OCI-M1 (cell line): ENCODE data around the gene ASGR1.
"Not testable (repeated sequence)": the region's sequence is repeated elsewhere in the genome, so short reads cannot be mapped to it uniquely, and the experiment has no call there.

Experiments
- DNase-seq: peaks from one replicate; lab custom pipeline; 2025; lab: John Stamatoyannopoulos, UW

Gene ASGR1

DNA sequence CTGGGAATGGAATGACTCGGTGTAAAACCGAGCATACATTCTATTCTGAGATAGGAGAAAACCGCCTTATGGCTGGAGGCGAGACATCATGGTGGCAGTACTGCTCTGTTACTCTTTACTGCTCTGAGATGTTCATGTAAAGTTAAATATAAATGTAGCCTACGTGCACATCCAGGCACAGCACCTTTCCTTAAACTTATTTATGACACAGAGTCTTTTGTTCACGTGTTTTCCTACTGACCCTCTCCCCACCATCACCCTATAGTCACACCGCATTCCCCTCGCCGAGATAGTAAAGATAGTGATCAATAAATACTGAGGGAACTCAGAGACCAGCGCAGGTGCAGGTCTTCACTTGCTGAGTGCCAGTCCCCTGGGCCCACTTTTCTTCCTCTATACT is 19.6 kb downstream of the ASGR1 start:
- DNase-seq, result not testable (repeated sequence)

GRCh38 chr17:7158424-7158823 is 20.7 kb downstream of the ASGR1 start:
- not testable (repeated sequence) for DNase-seq

- DNase-seq, result peak; percentile 90
Measured at GRCh38 chr17:7156342-7156940, 22.7 kb downstream of the ASGR1 start.

- peak; percentile 53 for DNase-seq
Measured at GRCh38 chr17:7147772-7148171, 31.4 kb downstream of the ASGR1 start.

DNA sequence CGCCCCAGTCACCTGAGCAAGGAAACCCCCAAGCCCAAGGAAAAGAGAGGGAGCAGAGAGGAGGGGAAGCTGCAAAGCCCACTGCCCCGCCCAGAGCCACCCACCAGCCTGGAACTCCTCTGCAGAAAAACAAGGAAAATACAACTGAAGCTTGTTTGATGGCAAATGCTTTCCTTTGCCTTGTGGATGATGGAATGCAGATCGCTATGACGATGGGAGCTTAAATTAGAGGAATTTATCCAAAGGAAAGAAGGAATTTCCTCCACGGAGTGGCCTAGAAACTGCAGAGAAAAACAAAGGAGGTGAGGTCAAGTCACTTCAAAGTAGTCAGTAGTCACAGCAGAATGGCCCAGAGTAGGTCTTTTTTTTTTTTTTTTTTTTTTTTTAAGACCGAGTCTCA is 33.1 kb downstream of the ASGR1 start:
- DNase-seq, result no peak

DNA sequence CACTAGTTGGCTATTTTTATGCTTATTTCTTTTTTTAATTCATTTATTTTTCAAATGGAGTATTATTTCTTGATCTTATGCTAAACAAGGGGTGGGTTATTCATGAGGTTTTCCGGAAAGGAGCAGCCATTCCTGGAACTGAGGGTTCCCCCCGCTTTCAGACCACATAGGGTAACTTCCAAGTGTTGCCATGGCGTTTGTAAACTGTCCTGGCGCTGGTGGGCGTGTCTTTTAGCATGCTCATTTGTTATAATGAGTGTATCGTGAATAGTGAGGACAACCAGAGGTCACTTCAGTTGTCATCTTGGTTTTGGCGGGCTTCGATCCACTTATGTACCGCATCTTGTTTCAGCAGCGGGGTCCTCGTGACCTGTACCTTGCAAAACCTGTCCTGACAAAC is 35.0 kb downstream of the ASGR1 start:
- DNase-seq, result peak; percentile 50

GRCh38 chr17:7141824-7142223 is 37.3 kb downstream of the ASGR1 start:
- no peak for DNase-seq

DNA sequence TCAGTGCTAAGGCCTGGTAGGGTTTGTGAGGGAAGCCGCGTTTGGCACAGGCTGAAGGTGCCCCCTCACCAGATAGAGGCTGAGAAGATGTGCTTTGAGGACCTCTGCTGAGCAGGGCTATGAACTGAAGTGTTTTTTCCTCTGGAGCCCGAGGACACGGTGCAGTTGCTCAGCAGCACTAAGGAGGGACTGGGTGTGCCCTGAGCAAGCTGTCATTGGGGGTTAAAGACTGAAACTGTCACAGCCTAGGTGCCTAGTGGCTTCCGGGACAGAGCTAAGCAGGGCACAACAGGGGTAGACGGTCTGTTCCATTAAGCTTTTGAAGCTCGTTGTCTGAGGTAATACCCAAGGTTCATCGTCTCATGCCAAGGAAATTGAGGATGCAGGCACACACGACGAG is 39.8 kb downstream of the ASGR1 start:
- DNase-seq, result no peak

DNA sequence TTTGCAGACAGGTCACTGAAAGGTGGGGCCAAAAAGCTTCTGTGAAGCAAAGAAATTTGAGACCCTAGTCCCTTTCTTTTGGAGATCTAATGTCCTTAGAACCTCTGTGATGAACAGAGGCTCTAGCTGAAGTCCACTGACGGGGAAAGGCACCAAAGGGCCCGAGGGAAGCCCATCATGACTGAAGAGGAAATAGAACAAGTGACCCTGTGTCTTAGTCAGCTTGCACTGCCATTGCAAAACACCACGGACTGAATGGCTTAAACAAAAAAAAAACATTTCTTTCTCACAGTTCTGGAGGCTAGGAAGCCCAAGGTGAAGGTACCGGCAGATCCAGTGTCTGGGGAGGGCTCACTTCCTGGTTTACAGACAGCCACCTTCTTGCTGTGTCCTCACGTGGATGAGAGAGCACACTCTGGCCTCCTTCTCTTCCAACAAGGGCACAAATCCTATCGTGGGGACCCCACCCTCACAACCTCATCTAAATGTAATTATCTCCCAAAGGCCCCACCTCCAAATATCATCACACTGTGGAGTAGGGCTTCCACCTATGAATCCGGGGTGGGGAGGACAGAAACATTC is 40.3 kb downstream of the ASGR1 start:
- DNase-seq, result no peak

- DNase-seq, result no peak
Measured at GRCh38 chr17:7137171-7137943, 41.8 kb downstream of the ASGR1 start.

GRCh38 chr17:7136266-7136877 is 42.8 kb downstream of the ASGR1 start:
- DNase-seq, result peak; percentile 87

DNA sequence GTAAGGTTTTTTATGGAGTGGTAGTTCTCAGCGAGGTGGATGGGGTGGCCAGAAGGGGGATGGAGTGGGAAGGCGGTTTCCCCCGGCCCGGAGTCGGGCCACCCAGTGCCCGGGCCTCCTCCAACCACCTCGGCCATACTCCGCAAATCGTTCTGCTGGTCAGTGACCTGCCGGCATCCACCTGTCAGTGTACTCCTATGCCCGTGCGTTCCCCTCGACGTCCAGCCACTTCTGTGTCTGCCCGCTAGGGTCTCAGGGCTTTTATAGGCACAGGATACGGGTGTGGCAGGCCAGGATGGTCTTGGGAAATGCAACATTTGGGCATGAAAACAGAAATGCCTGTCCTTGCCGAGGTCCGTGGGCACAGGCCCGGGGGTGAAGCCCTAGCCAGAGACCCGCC is 45.3 kb downstream of the ASGR1 start:
- DNase-seq, result no peak

DNA sequence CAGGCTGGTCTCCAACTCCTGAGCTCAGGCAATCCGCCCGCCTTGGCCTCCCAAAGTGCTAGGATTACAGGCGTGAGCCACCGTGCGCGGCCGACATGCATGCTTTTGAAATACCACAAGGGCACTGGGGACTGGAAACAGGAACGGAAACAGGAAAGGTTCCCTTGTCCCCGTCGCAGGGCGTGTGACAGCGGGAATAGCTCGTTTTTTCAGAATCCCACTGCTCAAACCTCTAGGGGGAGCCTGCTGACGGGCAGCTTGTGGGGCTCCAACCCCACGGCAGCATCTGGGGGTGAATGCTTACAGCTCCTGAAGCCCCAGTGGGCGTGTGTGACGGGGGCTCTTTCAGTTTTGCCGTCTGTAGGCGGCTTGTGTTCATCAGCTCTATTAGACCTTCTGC is 45.7 kb downstream of the ASGR1 start:
- DNase-seq, result peak; percentile 68

DNA sequence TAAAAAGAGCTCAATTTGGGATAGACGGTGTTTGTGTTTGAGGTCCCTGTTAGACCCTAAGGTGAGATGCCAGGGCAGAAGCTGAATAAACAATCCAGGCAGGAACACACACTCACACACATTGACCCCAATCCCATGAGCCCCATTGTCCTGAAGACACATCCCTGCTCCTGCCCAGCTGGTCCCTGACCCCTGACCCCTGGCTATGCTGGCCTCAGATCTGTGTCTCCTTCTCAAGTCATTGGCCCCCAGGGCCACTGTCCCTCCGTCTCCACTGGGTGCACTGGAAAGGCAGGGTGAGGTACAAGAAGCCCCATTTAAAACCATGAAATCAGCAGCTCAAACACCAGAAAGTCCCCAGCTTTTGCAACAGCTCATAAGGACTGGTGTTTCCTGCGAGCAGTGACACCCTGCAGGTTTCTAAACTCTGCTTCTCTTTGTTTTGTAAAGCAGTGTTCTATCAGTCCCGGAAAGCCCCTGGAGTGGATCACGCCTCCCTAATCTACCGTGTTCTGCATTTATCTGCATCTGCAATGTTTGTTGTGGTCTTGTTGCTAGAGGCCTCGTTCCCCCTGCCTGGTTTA is 46.6 kb downstream of the ASGR1 start:
- peak; percentile 29 for DNase-seq

DNA sequence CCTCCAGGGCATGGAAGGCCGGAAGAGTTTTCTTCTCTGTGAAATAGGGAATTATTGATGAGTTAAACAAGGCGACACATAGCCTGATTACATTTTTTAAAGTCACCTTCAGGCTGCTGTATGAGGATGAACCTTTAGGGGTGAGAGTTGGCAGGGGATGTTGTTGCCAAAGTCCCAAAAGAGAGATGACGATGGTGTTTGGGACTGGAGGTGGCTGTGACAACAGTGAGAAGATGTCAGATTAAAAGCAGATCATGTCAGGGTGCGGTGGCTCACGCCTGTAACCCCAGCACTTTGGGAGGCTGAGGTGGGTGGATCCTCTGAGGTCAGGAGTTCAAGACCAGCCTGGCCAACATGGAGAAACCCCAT is 47.8 kb downstream of the ASGR1 start:
- DNase-seq, result no peak

DNA sequence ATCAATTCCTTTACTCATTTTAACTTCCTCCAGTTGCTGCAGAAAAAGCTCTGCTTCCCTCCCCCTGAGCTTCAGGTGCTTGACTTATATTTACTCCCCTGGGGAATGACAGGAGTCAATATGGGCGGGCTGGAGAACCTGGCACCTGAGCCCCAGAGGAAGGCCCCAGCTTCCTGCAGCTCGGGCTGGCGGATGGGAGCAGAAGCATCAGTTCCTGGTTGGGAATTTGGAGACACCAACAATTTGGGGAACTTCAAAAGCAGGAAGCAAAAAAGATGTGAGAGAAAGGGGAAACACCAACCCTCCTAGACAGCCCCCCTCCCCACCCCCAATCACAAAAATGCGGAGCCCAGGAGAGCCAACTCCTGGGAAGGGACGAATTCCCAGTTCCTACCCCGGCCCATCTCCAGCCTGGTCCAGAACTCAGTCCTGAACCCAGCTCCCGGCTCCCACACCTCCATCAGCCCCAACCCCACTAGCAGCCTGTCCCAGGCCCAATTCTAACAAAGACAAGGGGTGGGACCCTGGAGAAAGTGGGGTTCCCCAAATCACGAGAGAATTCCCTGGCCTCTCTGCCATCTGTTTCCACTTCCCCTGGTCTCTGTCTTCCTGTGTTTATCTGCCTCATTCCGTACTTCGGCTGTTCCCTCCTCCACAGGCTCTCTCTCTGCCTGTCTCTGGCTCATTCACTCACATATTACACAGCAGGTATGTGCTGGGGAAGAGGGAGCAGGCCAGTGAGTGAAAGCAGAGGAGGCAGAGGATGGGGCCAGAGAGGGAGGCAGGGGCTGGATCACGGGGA is 48.3 kb downstream of the ASGR1 start:
- DNase-seq, result no peak

DNA sequence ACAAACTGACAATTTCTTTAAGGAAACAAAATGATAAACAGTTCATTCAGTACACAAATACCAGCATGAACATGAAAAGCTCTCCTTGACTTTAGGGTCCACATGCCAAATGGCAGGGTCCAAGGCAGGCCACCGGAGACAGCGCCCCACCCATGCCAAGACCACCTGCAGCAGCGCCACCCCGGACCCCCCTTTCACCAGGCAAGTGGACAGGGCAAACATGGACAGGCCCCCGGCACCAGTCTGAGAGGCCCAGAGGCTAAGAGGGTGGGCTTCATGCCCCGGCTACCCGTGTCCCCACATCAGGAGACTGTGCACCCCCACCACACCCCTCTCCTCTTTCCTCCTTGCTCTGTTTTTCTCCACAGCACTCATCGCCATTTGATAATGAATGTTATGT is 49.9 kb downstream of the ASGR1 start:
- DNase-seq, result no peak

DNA sequence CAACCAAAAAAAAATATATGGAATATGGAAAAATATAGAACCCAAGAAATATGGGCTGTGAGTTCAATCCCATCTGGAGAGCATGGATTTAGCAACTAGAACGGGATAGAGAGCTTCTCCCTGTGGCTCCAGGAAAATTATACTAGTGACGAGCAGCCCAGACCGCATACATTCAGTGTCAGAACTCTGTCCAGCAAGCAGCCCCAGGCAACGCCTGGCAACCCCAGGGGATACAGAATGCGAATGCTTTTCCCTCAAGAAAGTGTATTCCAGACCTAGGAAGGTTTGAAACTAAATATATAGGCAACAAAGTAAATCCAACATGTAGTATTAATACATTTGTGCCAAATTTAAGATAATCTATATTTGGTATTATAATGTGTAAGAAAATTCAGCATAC is 51.0 kb downstream of the ASGR1 start:
- DNase-seq, result no peak

DNA sequence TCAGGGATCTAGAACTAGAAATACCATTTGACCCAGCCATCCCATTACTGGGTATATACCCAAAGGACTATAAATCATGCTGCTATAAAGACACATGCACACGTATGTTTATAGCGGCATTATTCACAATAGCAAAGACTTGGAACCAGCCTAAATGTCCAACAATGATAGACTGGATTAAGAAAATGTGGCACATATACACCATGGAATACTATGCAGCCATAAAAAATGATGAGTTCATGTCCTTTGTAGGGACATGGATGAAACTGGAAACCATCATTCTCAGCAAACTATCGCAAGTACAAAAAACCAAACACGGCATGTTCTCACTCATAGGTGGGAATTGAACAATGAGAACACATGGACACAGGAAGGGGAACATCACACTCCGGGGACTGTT is 51.7 kb downstream of the ASGR1 start:
- not testable (repeated sequence) for DNase-seq

- DNase-seq, result not testable (repeated sequence)
Measured at GRCh38 chr17:7126386-7126785, 52.8 kb downstream of the ASGR1 start.

DNA sequence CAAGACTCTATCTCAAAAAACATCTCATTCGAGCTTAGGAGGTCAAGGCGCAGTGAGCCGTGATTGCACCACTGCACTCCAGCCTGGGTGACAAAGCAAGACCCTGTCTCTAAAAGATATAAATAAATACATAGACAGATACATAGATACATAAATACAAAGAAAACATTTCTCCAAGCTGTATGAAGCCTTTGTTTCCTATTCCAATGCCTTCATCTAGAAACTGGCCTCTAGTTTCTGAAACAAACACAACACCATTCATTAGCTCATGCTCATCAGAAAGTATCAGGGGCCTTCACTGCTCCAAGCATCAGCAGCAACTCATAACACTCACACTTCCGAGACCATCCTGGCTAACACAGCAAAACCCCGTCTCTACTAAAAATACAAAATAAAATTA is 54.2 kb downstream of the ASGR1 start:
- DNase-seq, result no peak

DNA sequence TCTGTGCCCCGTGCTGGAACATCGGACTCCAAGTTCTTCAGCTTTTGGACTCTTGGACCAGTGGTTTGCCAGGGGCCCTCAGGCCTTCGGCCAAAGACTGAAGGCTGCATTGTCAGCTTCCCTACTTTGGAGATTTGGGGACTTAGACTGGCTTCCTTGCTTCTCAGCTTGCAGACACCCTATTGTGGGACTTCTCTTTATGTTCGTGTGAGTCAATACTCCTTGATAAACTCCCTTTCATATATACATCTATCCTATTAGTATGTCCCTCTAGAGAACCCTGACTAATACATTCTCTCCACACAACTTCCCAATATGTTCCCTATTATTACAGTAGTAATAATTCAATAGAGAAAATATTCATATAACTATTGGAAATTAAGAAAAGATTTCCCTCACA is 55.3 kb downstream of the ASGR1 start:
- DNase-seq, result no peak
